NCI-H2196 (cell line): ENCODE measurements around the gene CHID1.

Experiments
- DNase-seq: peaks from one replicate; lab custom pipeline; 2025; ENCODE audit not compliant: unreplicated experiment; lab: John Stamatoyannopoulos, UW

CHID1 gene

GRCh38 chr11:910589-911030 lies at the start of gene CHID1:
Gene CHID1 (minus strand): TSS chr11:910810. CDS start chr11:904816, 5,994 bp downstream.
- DNase-seq, result peak; percentile 90

GRCh38 chr11:959608-960007 lies 49.0 kb upstream of the CHID1 start:
- DNase-seq, result no peak

GRCh38 chr11:959027-959426 lies 48.4 kb upstream of the CHID1 start:
- DNase-seq, result no peak

GRCh38 chr11:958101-958500 lies 47.5 kb upstream of the CHID1 start:
- DNase-seq, result no peak

- no peak for DNase-seq
Measured at GRCh38 chr11:957212-957920, 46.8 kb upstream of the CHID1 start.

GRCh38 chr11:955154-956063 lies 44.8 kb upstream of the CHID1 start:
- no peak for DNase-seq

- no peak for DNase-seq
Measured at GRCh38 chr11:954392-955153, 44.0 kb upstream of the CHID1 start.

- DNase-seq, result no peak
Measured at GRCh38 chr11:953512-953911, 42.9 kb upstream of the CHID1 start.

GRCh38 chr11:952406-953385 lies 42.1 kb upstream of the CHID1 start:
- DNase-seq, result no peak

- DNase-seq, result no peak
Measured at GRCh38 chr11:951507-951906, 40.9 kb upstream of the CHID1 start.

- DNase-seq, result no peak
Measured at GRCh38 chr11:947744-948143, 37.1 kb upstream of the CHID1 start.

GRCh38 chr11:945986-946385 lies 35.4 kb upstream of the CHID1 start:
- DNase-seq, result peak; percentile 13

- DNase-seq, result no peak
Measured at GRCh38 chr11:944711-945470, 34.3 kb upstream of the CHID1 start.

GRCh38 chr11:942823-943222 lies 32.2 kb upstream of the CHID1 start:
- no peak for DNase-seq

- no peak for DNase-seq
Measured at GRCh38 chr11:940496-941135, 30.0 kb upstream of the CHID1 start.

- DNase-seq, result no peak
Measured at GRCh38 chr11:937841-938261, 27.2 kb upstream of the CHID1 start.

- no peak for DNase-seq
Measured at GRCh38 chr11:936199-936598, 25.6 kb upstream of the CHID1 start.

GRCh38 chr11:934527-934926 lies 23.9 kb upstream of the CHID1 start:
- DNase-seq, result no peak

- DNase-seq, result no peak
Measured at GRCh38 chr11:933936-934335, 23.3 kb upstream of the CHID1 start.
